ENCODE data around the gene AP1AR. TPM values are rescaled to one million over a fixed set of nuclear protein-coding genes. Genes with fewer than 3 reads are reported as not detected.

AP1AR gene
- total RNA-seq, 1 experiment from 2014 or later: 34.5 TPM

DNA sequence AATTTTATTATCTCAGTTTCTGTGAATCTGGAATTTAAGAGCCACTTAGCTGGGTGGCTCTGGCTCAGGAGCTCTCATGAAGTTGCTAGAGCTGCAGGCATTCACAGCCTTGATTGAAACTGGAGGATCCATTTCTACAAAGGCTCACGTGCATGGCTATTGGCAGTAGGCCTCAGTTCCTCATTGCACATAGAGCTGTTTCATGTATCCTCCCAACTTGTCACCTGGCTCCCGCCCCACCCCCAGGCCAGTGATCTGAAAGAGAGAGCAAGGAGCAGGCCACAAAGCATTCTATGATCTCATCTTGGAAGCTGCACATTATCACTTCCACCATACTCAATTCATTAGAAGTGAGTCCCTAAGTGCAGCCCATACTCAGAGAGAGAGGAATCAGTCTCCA is 18.5 kb upstream of the AP1AR start:
- H2AFZ ChIP-seq (ENCODE audit: low read length): no peak overlapping the region
- no peaks in the 10 kb centered on the region for H3K9me2 ChIP-seq (replicated peaks; ENCODE audit: insufficient read depth, low read length)
- no peaks in the 10 kb centered on the region for H3K27me3 ChIP-seq (ENCODE audit: low read length)
- H3K9ac ChIP-seq (ENCODE audit: low read length): no peak overlapping the region
- H3K79me2 ChIP-seq (ENCODE audit: low read length): no peaks in the 10 kb centered on the region
- no peak overlapping the region for H3K27ac ChIP-seq (ENCODE audit: low read length)
- H3K36me3 ChIP-seq (ENCODE audit: insufficient read depth, low read length): no peaks in the 10 kb centered on the region
- no peak overlapping the region for H3K4me3 ChIP-seq (ENCODE audit: low read length)
- H3K9me3 ChIP-seq (ENCODE audit: low read length): no peaks in the 10 kb centered on the region
- H4K20me1 ChIP-seq (ENCODE audit: insufficient read depth, low read depth, low read length): no peaks in the 10 kb centered on the region
- no peaks in the 10 kb centered on the region for H3K4me1 ChIP-seq (ENCODE audit: low read length)
- no peak for DNase-seq
- H3K4me2 ChIP-seq (ENCODE audit: low read depth, low read length, poor library complexity, severe bottlenecking): no peak overlapping the region

- Histone ChIP-seq H3K9me2 (replicated peaks; ENCODE audit: insufficient read depth, low read length) (no peaks in the 10 kb centered on the region), H3K79me2 (ENCODE audit: low read length) (no peaks in the 10 kb centered on the region), H3K36me3 (ENCODE audit: insufficient read depth, low read length) (no peaks in the 10 kb centered on the region), H3K27me3 (ENCODE audit: low read length) (no peaks in the 10 kb centered on the region), H3K4me1 (ENCODE audit: low read length) (no peaks in the 10 kb centered on the region), H3K4me3 (ENCODE audit: low read length) (no peak overlapping the region), H4K20me1 (ENCODE audit: insufficient read depth, low read depth, low read length) (no peaks in the 10 kb centered on the region), H3K27ac (ENCODE audit: low read length) (no peak overlapping the region), H3K9me3 (ENCODE audit: low read length) (no peaks in the 10 kb centered on the region), H2AFZ (ENCODE audit: low read length) (0 out of 2 replicates have a peak overlapping the region, but pooled peaks have one; percentile 23), H3K9ac (ENCODE audit: low read length) (no peak overlapping the region), H3K4me2 (ENCODE audit: low read depth, low read length, poor library complexity, severe bottlenecking) (no peak overlapping the region)
- DNase-seq: no peak
These were observed 17.7 kb upstream of the AP1AR start for GRCh38 chr4:112213856-112214255.

- Histone ChIP-seq H3K27ac (ENCODE audit: low read length) (no peak overlapping the region), H3K9me2 (replicated peaks; ENCODE audit: insufficient read depth, low read length) (no peaks in the 10 kb centered on the region), H3K9ac (ENCODE audit: low read length) (no peak overlapping the region), H3K27me3 (ENCODE audit: low read length) (no peaks in the 10 kb centered on the region), H2AFZ (ENCODE audit: low read length) (0 out of 2 replicates have a peak overlapping the region, but pooled peaks have one; percentile 23), H3K9me3 (ENCODE audit: low read length) (no peaks in the 10 kb centered on the region), H3K4me1 (ENCODE audit: low read length) (no peaks in the 10 kb centered on the region), H3K36me3 (ENCODE audit: insufficient read depth, low read length) (no peaks in the 10 kb centered on the region), H4K20me1 (ENCODE audit: insufficient read depth, low read depth, low read length) (no peaks in the 10 kb centered on the region), H3K4me2 (ENCODE audit: low read depth, low read length, poor library complexity, severe bottlenecking) (no peak overlapping the region), H3K4me3 (ENCODE audit: low read length) (no peak overlapping the region), H3K79me2 (ENCODE audit: low read length) (no peaks in the 10 kb centered on the region)
- DNase-seq: no peak
These were observed 17.0 kb upstream of the AP1AR start for GRCh38 chr4:112214390-112215264.

DNA sequence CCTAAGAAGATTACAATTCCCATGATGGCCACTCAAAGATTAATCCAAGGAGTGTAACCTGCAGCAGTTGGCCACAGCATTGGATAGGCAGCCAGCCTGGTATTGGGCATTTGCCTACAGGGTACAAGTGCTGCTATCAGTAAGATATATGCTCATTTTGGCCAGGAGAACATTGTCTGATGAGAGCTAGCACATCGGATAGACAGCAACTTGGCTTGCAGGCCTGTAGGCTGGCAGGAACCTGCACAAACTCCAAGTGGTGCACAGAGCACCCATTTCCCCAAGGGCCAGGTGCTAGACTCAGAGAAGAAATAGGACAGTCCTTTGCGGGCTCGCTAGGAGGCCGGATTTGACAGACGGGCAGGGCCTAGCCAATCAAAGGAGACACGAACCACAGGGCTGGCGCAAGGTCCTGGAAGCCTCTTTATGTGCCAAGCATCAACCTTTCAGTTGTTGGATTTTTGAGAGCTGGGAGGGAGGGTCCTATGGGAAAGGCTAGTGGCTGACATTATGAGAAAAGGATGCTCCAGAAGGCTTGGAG is 11.7 kb upstream of the AP1AR start:
- H3K36me3 ChIP-seq (ENCODE audit: insufficient read depth, low read length): no peaks in the 10 kb centered on the region
- H3K4me1 ChIP-seq (ENCODE audit: low read length): no peaks in the 10 kb centered on the region
- H3K9ac ChIP-seq (ENCODE audit: low read length): no peak overlapping the region
- H3K9me2 ChIP-seq (replicated peaks; ENCODE audit: insufficient read depth, low read length): no peaks in the 10 kb centered on the region
- no peak overlapping the region for H3K27ac ChIP-seq (ENCODE audit: low read length)
- H3K27me3 ChIP-seq (ENCODE audit: low read length): no peaks in the 10 kb centered on the region
- no peaks in the 10 kb centered on the region for H4K20me1 ChIP-seq (ENCODE audit: insufficient read depth, low read depth, low read length)
- no peaks in the 10 kb centered on the region for H3K9me3 ChIP-seq (ENCODE audit: low read length)
- no peak overlapping the region for H3K4me3 ChIP-seq (ENCODE audit: low read length)
- no peak for DNase-seq
- no peak overlapping the region for H2AFZ ChIP-seq (ENCODE audit: low read length)
- H3K79me2 ChIP-seq (ENCODE audit: low read length): no peaks in the 10 kb centered on the region
- no peak overlapping the region for H3K4me2 ChIP-seq (ENCODE audit: low read depth, low read length, poor library complexity, severe bottlenecking)

GRCh38 chr4:112222219-112222955 is 9.2 kb upstream of the AP1AR start:
- Histone ChIP-seq H4K20me1 (ENCODE audit: insufficient read depth, low read depth, low read length) (no peaks in the 10 kb centered on the region), H3K4me3 (ENCODE audit: low read length) (no peak overlapping the region), H3K4me1 (ENCODE audit: low read length) (no peaks in the 10 kb centered on the region), H3K36me3 (ENCODE audit: insufficient read depth, low read length) (no peaks in the 10 kb centered on the region), H3K27ac (ENCODE audit: low read length) (no peak overlapping the region), H3K79me2 (ENCODE audit: low read length) (no peaks in the 10 kb centered on the region), H2AFZ (ENCODE audit: low read length) (no peak overlapping the region), H3K9me3 (ENCODE audit: low read length) (no peaks in the 10 kb centered on the region), H3K27me3 (ENCODE audit: low read length) (no peaks in the 10 kb centered on the region), H3K9me2 (replicated peaks; ENCODE audit: insufficient read depth, low read length) (no peaks in the 10 kb centered on the region), H3K4me2 (ENCODE audit: low read depth, low read length, poor library complexity, severe bottlenecking) (no peak overlapping the region), H3K9ac (ENCODE audit: low read length) (no peak overlapping the region)
- no peak for DNase-seq

- H3K4me3 ChIP-seq (ENCODE audit: low read length): no peak overlapping the region
- H2AFZ ChIP-seq (ENCODE audit: low read length): no peak overlapping the region
- no peak overlapping the region for H3K27ac ChIP-seq (ENCODE audit: low read length)
- no peaks in the 10 kb centered on the region for H3K27me3 ChIP-seq (ENCODE audit: low read length)
- no peaks in the 10 kb centered on the region for H3K9me3 ChIP-seq (ENCODE audit: low read length)
- H3K9ac ChIP-seq (ENCODE audit: low read length): no peak overlapping the region
- 0 out of 2 replicates have a peak, but pooled peaks cover under 1% of the 10 kb centered on the region for H3K79me2 ChIP-seq (ENCODE audit: low read length)
- no peak overlapping the region for H3K4me2 ChIP-seq (ENCODE audit: low read depth, low read length, poor library complexity, severe bottlenecking)
- H3K4me1 ChIP-seq (ENCODE audit: low read length): peaks cover 6% of the 10 kb centered on the region
- DNase-seq: no peak
- no peaks in the 10 kb centered on the region for H3K9me2 ChIP-seq (replicated peaks; ENCODE audit: insufficient read depth, low read length)
- H3K36me3 ChIP-seq (ENCODE audit: insufficient read depth, low read length): no peaks in the 10 kb centered on the region
- no peaks in the 10 kb centered on the region for H4K20me1 ChIP-seq (ENCODE audit: insufficient read depth, low read depth, low read length)
These were observed 6.4 kb upstream of the AP1AR start for GRCh38 chr4:112225157-112225556.

- Histone ChIP-seq H3K4me2 (ENCODE audit: low read depth, low read length, poor library complexity, severe bottlenecking) (peak overlapping the region; percentile 82), H3K9ac (ENCODE audit: low read length) (peak overlapping the region; percentile 98), H3K9me2 (replicated peaks; ENCODE audit: insufficient read depth, low read length) (no peaks in the 10 kb centered on the region), H3K27me3 (ENCODE audit: low read length) (no peaks in the 10 kb centered on the region), H3K4me3 (ENCODE audit: low read length) (peak overlapping the region; percentile 97), H3K9me3 (ENCODE audit: low read length) (no peaks in the 10 kb centered on the region), H3K79me2 (ENCODE audit: low read length) (peaks cover 49% of the 10 kb centered on the region), H2AFZ (ENCODE audit: low read length) (peak overlapping the region; percentile 15; the same call in 1 of the 2 replicates), H3K4me1 (ENCODE audit: low read length) (peaks cover 37% of the 10 kb centered on the region), H4K20me1 (ENCODE audit: insufficient read depth, low read depth, low read length) (no peaks in the 10 kb centered on the region; the same call in 1 of the 2 replicates), H3K36me3 (ENCODE audit: insufficient read depth, low read length) (no peaks in the 10 kb centered on the region), H3K27ac (ENCODE audit: low read length) (peak overlapping the region; percentile 85)
- peak; percentile 97 for DNase-seq
These were observed 458 bp upstream of the AP1AR start for GRCh38 chr4:112230879-112231778.

Data from Karpas-422 (cell line).